ENCODE data around the gene PPP2R3A. TPM values are rescaled to one million over a fixed set of nuclear protein-coding genes. Genes with fewer than 3 reads are reported as not detected.

Gene PPP2R3A
- total RNA-seq, 4 donors from 2014 or later, result 34.7 to 73.4 (median 38.8) TPM

DNA sequence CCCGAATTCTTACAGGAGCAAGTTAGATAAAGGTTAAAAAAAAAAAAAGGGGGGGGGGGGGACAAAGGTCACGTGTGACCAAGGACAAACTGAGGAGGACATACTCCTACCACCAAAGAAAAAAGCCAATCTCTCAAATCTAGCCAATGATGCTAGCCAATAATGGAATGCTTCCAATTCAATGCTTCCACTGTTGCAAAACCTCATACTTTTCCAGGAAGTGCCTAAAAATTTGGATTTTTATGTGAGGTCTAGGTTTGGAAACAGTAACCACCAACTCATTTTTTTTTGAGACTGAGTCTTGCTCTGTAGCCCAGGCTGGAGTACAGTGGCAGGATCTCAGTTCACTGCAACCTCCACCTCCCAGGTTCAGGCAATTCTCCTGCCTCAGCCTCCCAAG lies 219.2 kb downstream of the PPP2R3A start:
- Histone ChIP-seq H3K27ac (no peak overlapping the region), H3K27me3 (no peaks in the 10 kb centered on the region), H3K9me3 (no peaks in the 10 kb centered on the region), H3K4me1 (peaks cover 39 to 89% (median 52%) of the 10 kb centered on the region in 4 donors), H3K36me3 (no peaks in the 10 kb centered on the region), H3K4me3 (no peak overlapping the region)
- 51 to 100% methylated on average over 1 to 2 of the region's 2 CpGs for WGBS, 2 donors (ENCODE audit: low coverage in 1 of 2)
- in situ Hi-C loops (cut with MboI; ENCODE audit: low pct_ligation_motif_present in 1 of 4, low pct_unique_long_range_greater_than_20kb in 1 of 4, low sequenced_read_pairs in 3 of 4) (no loop called here), intact Hi-C loops (cut with DNase I; ENCODE audit: low total_unique reads) (no loop called here)
- TF ChIP-seq CTCF (IDR thresholded peaks at IDR 0.05) (no peak), POLR2A (IDR thresholded peaks at IDR 0.05) (no peak), POLR2AphosphoS5 (IDR thresholded peaks at IDR 0.05) (no peak), EP300 (IDR thresholded peaks at IDR 0.05; ENCODE audit: low read depth) (no peak)
- no peak for DNase-seq

- H3K4me1 ChIP-seq, result peaks cover 45 to 91% (median 57%) of the 10 kb centered on the region in 4 donors
- no peak for TF ChIP-seq CTCF (IDR thresholded peaks at IDR 0.05)
- TF ChIP-seq POLR2A (IDR thresholded peaks at IDR 0.05), result no peak
- no peak for TF ChIP-seq EP300 (IDR thresholded peaks at IDR 0.05; ENCODE audit: low read depth)
- TF ChIP-seq POLR2AphosphoS5 (IDR thresholded peaks at IDR 0.05), result no peak
- in situ Hi-C loops (cut with MboI; ENCODE audit: low pct_ligation_motif_present in 1 of 4, low pct_unique_long_range_greater_than_20kb in 1 of 4, low sequenced_read_pairs in 3 of 4), result no loop called here
- no peaks in the 10 kb centered on the region for H3K9me3 ChIP-seq
- no peaks in the 10 kb centered on the region for H3K27me3 ChIP-seq
- H3K4me3 ChIP-seq, result no peak overlapping the region
- H3K27ac ChIP-seq, result peak overlapping the region in 3 of 4 donors; percentile 7 to 21 (median 16)
- H3K36me3 ChIP-seq, result no peaks in the 10 kb centered on the region
- intact Hi-C loops (cut with DNase I; ENCODE audit: low total_unique reads), result no loop called here
- peak; percentile 62 for DNase-seq
- WGBS, 2 donors (ENCODE audit: low coverage in 1 of 2), result 40 to 47% methylated on average over 1 to 3 of the region's 3 CpGs
Measured at GRCh38 chr3:136186344-136186743, 220.8 kb downstream of the PPP2R3A start.

DNA sequence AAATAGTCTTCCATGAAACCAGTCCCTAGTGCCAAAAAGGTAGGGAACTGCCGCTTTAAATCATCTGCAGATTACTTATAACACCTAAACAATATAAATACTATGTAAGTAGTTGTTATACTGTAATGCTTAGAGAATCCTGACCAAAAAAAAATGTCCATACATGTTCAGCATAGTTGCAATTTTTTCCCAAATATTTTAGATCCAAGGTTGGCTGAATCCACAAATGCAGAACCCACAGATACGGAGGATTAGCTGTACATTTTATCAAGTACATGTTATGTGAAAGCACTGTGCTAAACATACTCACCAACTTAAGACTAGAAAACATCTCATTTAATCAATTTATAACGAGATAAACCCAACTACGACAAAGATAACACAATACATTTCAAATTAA lies 221.3 kb downstream of the PPP2R3A start:
- WGBS, 2 donors (ENCODE audit: low coverage in 1 of 2), result 65 to 71% methylated on average over 4 of the region's 4 CpGs
- TF ChIP-seq POLR2AphosphoS5 (IDR thresholded peaks at IDR 0.05) (no peak), CTCF (IDR thresholded peaks at IDR 0.05) (no peak), EP300 (IDR thresholded peaks at IDR 0.05; ENCODE audit: low read depth) (no peak), POLR2A (IDR thresholded peaks at IDR 0.05) (no peak)
- H3K36me3 ChIP-seq, result no peaks in the 10 kb centered on the region
- in situ Hi-C loops (cut with MboI; ENCODE audit: low pct_ligation_motif_present in 1 of 4, low pct_unique_long_range_greater_than_20kb in 1 of 4, low sequenced_read_pairs in 3 of 4), result no loop called here
- H3K27ac ChIP-seq, result peak overlapping the region in 3 of 4 donors; percentile 7 to 21 (median 16)
- peaks cover 48 to 91% (median 56%) of the 10 kb centered on the region in 4 donors for H3K4me1 ChIP-seq
- no peaks in the 10 kb centered on the region for H3K9me3 ChIP-seq
- H3K4me3 ChIP-seq, result no peak overlapping the region
- DNase-seq, result no peak
- intact Hi-C loops (cut with DNase I; ENCODE audit: low total_unique reads), result no loop called here
- no peaks in the 10 kb centered on the region for H3K27me3 ChIP-seq

DNA sequence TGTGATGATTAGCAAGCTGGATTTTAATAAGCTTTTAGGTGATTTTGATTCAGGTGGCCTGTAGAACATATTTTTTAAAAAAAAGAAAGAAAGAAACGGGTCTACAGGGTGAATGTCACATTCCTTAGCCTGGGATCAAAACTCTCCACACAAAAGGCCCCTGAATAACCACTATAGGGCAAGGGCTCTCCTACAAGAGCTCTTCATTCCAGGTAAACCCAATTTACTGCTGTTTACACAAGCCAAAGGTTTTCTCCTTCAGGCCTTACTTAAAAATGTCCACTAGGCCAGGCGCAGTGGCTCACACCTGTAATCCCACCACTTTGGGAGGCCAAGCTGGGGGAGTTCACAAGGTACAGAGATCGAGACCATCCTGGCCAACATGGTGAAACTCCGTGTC lies 222.3 kb downstream of the PPP2R3A start:
- no peak overlapping the region for H3K4me3 ChIP-seq
- no peaks in the 10 kb centered on the region for H3K9me3 ChIP-seq
- 22 to 61% methylated on average over 1 to 4 of the region's 4 CpGs for WGBS, 2 donors (ENCODE audit: low coverage in 1 of 2)
- H3K27me3 ChIP-seq, result no peaks in the 10 kb centered on the region
- TF ChIP-seq POLR2A (IDR thresholded peaks at IDR 0.05), result no peak
- no peak for TF ChIP-seq POLR2AphosphoS5 (IDR thresholded peaks at IDR 0.05)
- no peak for DNase-seq
- no peaks in the 10 kb centered on the region for H3K36me3 ChIP-seq
- intact Hi-C loops (cut with DNase I; ENCODE audit: low total_unique reads), result no loop called here
- no peak overlapping the region for H3K27ac ChIP-seq
- H3K4me1 ChIP-seq, result peaks cover 43 to 91% (median 56%) of the 10 kb centered on the region in 4 donors
- in situ Hi-C loops (cut with MboI; ENCODE audit: low pct_ligation_motif_present in 1 of 4, low pct_unique_long_range_greater_than_20kb in 1 of 4, low sequenced_read_pairs in 3 of 4), result no loop called here

DNA sequence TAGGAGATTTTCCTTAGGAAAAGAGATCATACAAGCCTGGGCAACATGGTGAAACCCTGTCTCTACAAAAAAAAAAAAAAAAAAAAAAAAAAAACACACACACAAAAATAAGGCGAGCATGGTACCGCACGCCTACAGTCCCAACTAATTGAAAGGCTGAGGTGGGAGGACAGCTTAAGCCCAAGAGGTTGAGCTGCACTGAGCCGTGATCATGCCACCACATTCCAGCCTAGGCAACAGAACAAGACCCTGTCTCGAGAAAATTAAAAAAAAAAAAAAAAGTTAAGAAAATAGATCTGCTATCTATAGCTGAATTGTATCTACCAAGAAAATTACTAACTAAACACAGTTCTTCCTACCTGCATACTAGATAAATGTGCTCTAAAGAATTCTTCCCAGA lies 223.5 kb downstream of the PPP2R3A start:
- TF ChIP-seq POLR2A (IDR thresholded peaks at IDR 0.05) (no peak), EP300 (IDR thresholded peaks at IDR 0.05; ENCODE audit: low read depth) (no peak), CTCF (IDR thresholded peaks at IDR 0.05) (no peak), POLR2AphosphoS5 (IDR thresholded peaks at IDR 0.05) (no peak)
- H3K4me3 ChIP-seq, result no peak overlapping the region
- no peaks in the 10 kb centered on the region for H3K36me3 ChIP-seq
- H3K4me1 ChIP-seq, result peaks cover 42 to 87% (median 58%) of the 10 kb centered on the region in 4 donors
- in situ Hi-C loops (cut with MboI; ENCODE audit: low pct_ligation_motif_present in 1 of 4, low pct_unique_long_range_greater_than_20kb in 1 of 4, low sequenced_read_pairs in 3 of 4), result no loop called here
- H3K9me3 ChIP-seq, result no peaks in the 10 kb centered on the region
- no peak overlapping the region for H3K27ac ChIP-seq
- 90 to 94% methylated on average over 5 of the region's 5 CpGs for WGBS, 2 donors (ENCODE audit: low coverage in 1 of 2)
- no peaks in the 10 kb centered on the region for H3K27me3 ChIP-seq
- intact Hi-C loops (cut with DNase I; ENCODE audit: low total_unique reads), result no loop called here
- no peak for DNase-seq

Data from transverse colon (tissue), 4 donors.